Colonic mucosa (tissue), 4 donors: ENCODE results near the gene GBX2. TPM values are rescaled to one million over a fixed set of nuclear protein-coding genes. Genes with fewer than 3 reads are reported as not detected.

Experiments used
- DNase-seq: peaks from one replicate; pipeline ENCODE4 v3.0.0-alpha.2; 2020
- H3K27ac ChIP-seq: fragments of 200-600 bp; one replicate; pipeline ENCODE4 v1.8.0; 2021
- H3K27me3 ChIP-seq: fragments of 200-600 bp; one replicate; pipeline ENCODE4 v1.8.0; 2021
- H3K36me3 ChIP-seq: fragments of 200-600 bp; one replicate; pipeline ENCODE4 v1.8.0; 2021
- H3K4me1 ChIP-seq: fragments of 200-600 bp; one replicate; pipeline ENCODE4 v1.8.0; 2021; ENCODE audit warnings: mild to moderate bottlenecking
- H3K4me3 ChIP-seq: fragments of 200-600 bp; one replicate; pipeline ENCODE4 v1.8.0; 2021
- H3K9ac ChIP-seq, 2 donors: one replicate each; pipeline ENCODE4 v1.7.0; 2013; ENCODE audit warnings: control low read depth in 2 of 2, low read depth in 2 of 2, low read length in 2 of 2
- H3K9me3 ChIP-seq: fragments of 200-600 bp; one replicate; pipeline ENCODE4 v1.8.0; 2021
- intact Hi-C: fragments of 100-400 bp; cut with DNase I; formaldehyde crosslinking; loops from one replicate; pipeline ENCODE4 v1.14.1; 2022
- total RNA-seq, 2 donors: library from RNA; stranded (reverse); fragmentation: NEBNext Ultra II Directional in 1 of 2; extraction: Animal tissue kit (Norgen Biotek cat#: 25700) in 1 of 2; gene quantifications; one replicate each; pipeline ENCODE4 v1.2.1, GENCODE V29; 2021
- TF ChIP-seq, protein P1 (sequence below): fragments of 200-600 bp; IDR thresholded peaks from one replicate; pipeline ENCODE4 v1.8.0; 2022; ENCODE audit warnings: antibody characterized with exemption, mild to moderate bottlenecking
- donor health status: healthy.
- donor health status: DM: no; HTN: no; CAD: no.
- donor health status: DM: no; HTN: no; CAD: no.

The GBX2 gene
- total RNA-seq, 2 donors from 2014 or later: not detected

DNA sequence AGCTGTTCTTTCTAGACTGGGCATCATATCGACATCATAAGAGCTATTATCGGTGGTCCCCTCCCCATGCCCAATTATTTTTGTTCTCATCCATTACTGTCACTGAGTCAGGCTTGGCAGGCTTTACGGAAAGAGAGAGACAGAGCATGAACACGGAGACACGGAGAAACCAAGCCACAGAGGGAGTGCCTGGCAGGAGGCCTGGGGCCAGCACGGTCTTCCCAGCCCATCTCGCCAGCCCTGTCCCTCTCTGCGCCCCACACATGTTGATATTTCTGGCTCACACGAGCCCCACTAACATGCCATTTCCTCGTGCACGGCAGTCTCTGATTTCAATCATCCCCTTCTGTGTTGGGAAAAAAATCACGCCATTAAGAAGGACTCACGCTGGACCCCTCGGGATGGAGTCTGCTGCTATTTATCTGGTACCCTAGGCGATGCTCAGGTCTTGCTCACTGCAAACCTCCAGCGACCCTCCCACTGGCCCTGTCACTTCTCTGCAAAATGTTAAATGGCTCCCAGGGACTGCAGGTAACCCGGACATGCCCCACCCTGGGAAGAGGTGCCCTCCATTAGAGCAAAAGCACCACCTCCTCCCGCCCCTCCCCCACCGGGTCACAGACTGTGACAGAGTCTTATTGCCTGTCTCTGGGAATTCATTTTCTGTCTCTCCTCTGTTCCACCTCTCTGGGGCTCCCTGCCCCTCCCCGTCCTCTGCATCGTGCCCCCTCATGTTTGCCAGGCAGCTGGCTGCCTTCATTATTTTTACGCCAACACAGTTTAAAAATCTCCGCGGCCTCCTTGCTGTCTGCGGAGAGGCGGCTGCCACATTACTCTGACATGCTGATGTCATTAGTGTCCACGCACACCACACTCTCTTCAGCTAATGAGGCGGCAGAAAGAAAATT lies 40.1 kb upstream of the GBX2 start:
- Histone ChIP-seq H3K27me3 (no peaks in the 10 kb centered on the region), H3K9ac (no peak overlapping the region)
- TF ChIP-seq, protein P1, sequence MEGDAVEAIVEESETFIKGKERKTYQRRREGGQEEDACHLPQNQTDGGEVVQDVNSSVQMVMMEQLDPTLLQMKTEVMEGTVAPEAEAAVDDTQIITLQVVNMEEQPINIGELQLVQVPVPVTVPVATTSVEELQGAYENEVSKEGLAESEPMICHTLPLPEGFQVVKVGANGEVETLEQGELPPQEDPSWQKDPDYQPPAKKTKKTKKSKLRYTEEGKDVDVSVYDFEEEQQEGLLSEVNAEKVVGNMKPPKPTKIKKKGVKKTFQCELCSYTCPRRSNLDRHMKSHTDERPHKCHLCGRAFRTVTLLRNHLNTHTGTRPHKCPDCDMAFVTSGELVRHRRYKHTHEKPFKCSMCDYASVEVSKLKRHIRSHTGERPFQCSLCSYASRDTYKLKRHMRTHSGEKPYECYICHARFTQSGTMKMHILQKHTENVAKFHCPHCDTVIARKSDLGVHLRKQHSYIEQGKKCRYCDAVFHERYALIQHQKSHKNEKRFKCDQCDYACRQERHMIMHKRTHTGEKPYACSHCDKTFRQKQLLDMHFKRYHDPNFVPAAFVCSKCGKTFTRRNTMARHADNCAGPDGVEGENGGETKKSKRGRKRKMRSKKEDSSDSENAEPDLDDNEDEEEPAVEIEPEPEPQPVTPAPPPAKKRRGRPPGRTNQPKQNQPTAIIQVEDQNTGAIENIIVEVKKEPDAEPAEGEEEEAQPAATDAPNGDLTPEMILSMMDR: no peak

DNA sequence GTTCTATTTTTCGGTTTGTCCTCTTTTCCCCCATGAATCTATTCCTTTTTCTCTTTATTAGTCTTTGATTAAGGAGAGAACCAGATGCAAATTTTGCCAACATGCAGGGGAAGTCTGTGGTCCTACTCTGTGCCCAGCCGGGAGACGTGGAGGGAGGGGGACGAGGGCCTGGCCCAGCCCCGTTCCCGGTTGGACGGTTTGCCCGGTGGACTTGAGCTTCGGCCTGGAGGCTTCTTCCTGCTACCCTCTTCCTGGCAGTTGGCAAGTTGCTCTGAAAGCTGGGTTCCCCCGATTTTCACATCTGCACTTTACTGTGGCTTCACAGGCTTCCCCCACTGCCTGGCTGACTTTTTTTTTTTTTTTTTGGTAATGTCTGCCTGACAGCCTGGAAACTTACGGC lies 39.3 kb upstream of the GBX2 start:
- no peak overlapping the region for H3K4me3 ChIP-seq
- no peaks in the 10 kb centered on the region for H3K36me3 ChIP-seq
- intact Hi-C loops: no loop called here
- no peak overlapping the region for H3K9ac ChIP-seq
- no peaks in the 10 kb centered on the region for H3K9me3 ChIP-seq
- no peaks in the 10 kb centered on the region for H3K4me1 ChIP-seq
- H3K27ac ChIP-seq: no peak overlapping the region
- H3K27me3 ChIP-seq: no peaks in the 10 kb centered on the region
- DNase-seq: no peak
- TF ChIP-seq, protein P1: no peak

More for the DNA sequence above, 40.1 kb upstream of the GBX2 start:
- no peaks in the 10 kb centered on the region for H3K4me1 ChIP-seq
- H3K36me3 ChIP-seq: no peaks in the 10 kb centered on the region
- H3K4me3 ChIP-seq: no peak overlapping the region
- H3K9me3 ChIP-seq: no peaks in the 10 kb centered on the region
- H3K27ac ChIP-seq: no peak overlapping the region
- intact Hi-C loops: no loop called here
- DNase-seq: no peak

DNA sequence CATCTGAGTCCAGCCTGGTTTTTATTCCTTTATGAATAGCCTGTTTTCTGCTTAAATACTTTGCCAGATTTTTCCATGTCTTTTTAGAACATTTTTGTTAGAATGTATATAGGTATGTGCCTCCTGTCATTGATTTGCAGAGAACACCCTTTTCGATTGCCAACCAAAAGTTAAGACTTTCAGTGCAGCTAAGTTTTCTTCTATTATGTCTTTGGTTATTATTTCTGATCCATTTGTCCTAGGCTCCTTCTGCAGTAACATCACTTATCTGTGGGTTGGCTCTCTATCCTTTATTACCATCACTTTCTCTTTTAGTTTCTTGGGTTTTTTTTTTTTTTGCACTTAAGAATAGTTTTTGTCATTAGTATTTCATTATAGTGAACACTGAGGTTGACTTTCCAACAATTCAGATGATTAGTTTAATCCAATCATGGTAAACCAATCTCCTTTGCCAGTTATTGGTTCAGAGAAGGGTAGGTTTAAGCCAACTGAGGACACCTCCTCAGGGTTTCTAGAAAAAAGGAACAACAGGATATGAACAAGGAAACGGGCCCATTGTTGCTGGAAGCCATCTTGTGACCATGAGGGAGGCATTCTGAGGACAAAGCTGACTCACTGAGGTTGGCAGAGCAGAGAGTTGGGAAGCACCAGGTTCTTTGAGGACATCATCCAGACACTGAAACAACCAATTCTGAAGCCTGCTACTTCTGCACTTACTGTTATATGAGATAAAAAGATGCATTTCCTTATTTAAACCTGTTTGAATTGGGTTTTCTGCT lies 37.9 kb upstream of the GBX2 start:
- no peak for DNase-seq
- TF ChIP-seq, protein P1: no peak
- no peak overlapping the region for H3K4me3 ChIP-seq

DNA sequence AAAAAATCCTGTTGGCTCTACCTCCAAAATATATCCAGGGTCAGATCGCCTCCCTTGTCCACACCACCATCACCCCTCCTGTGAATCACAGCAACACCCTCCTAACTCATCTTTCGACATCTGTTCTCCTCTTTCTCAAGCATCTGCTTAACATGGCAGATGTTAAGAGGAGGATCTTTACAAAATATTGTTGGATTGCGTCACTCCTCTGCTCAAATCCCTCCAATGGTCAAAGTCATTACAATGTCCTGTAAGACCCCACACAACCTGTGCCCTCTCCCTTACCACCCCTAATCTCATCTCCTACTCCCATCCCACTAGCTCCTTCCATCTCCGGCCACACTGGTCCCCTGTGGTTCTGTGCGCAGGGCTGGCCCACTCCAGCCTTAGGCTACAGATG lies 36.8 kb upstream of the GBX2 start:
- Histone ChIP-seq H3K4me1 (no peaks in the 10 kb centered on the region), H3K27ac (no peak overlapping the region), H3K27me3 (no peaks in the 10 kb centered on the region), H3K9ac (no peak overlapping the region), H3K9me3 (no peaks in the 10 kb centered on the region), H3K4me3 (no peak overlapping the region), H3K36me3 (no peaks in the 10 kb centered on the region)
- TF ChIP-seq, protein P1: no peak
- intact Hi-C loops: no loop called here
- DNase-seq: no peak

More for the DNA sequence above, 37.9 kb upstream of the GBX2 start:
- H3K4me1 ChIP-seq: no peaks in the 10 kb centered on the region
- H3K27me3 ChIP-seq: no peaks in the 10 kb centered on the region
- intact Hi-C loops: no loop called here
- H3K9me3 ChIP-seq: no peaks in the 10 kb centered on the region
- no peak overlapping the region for H3K27ac ChIP-seq
- H3K36me3 ChIP-seq: no peaks in the 10 kb centered on the region
- no peak overlapping the region for H3K9ac ChIP-seq

DNA sequence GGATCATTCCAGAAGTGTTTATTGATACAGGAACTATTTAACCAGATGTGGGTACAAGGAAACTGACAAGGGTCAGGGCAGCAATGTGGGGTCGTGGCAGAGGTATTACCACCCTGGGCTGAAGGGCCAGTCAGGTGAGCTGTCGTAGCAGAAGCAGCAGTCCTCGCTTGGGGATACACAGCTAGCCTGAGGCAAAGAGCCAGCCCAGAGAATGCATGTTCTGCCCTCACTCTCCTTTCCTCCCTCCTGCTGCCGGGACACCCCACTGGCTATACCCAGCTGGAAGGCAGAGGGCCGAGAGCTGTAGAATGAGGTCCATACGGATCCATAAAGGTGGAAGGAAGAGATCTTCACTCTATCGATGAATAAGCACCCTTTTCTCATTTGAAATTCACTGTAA lies 32.2 kb upstream of the GBX2 start:
- no peak overlapping the region for H3K4me3 ChIP-seq
- H3K27me3 ChIP-seq: no peaks in the 10 kb centered on the region
- intact Hi-C loops: no loop called here
- H3K36me3 ChIP-seq: no peaks in the 10 kb centered on the region
- H3K27ac ChIP-seq: no peak overlapping the region
- TF ChIP-seq, protein P1: no peak
- H3K9me3 ChIP-seq: no peaks in the 10 kb centered on the region
- DNase-seq: no peak
- no peaks in the 10 kb centered on the region for H3K4me1 ChIP-seq
- no peak overlapping the region for H3K9ac ChIP-seq
